Frontal cortex (tissue), 4 donors: ENCODE data around the gene SCN3A. TPM values are rescaled to one million over a fixed set of nuclear protein-coding genes. Genes with fewer than 3 reads are reported as not detected.

ENCODE experiments used
- DNase-seq, 2 donors: peaks; one replicate each; pipeline ENCODE4 v3.0.0; 2012; ENCODE audit warnings: low spot score in 2 of 2
- FAIRE-seq: peaks from 2 replicates; lab custom pipeline; 2012; peaks lifted over from hg19 to GRCh38; lab: Jason Lieb, UNC
- total RNA-seq: library from RNA; depleted of rRNA; stranded (reverse); fragments of >200 nt; gene quantifications from one replicate; pipeline ENCODE4 v1.2.3, GENCODE V29; 2014
- donor health status: control.
- donor health status: control.
- donor health status: control.

Gene SCN3A
- total RNA-seq, 1 donor from 2014 or later, result 257 TPM

- FAIRE-seq (no peak), DNase-seq (no peak)
Observed at GRCh38 chr2:165193178-165193777, 10.6 kb downstream of the SCN3A start.

GRCh38 chr2:165192729-165193128 lies 11.1 kb downstream of the SCN3A start:
- DNase-seq, result no peak
- FAIRE-seq, result no peak

GRCh38 chr2:165191096-165191728 lies 12.6 kb downstream of the SCN3A start:
- no peak for DNase-seq
- FAIRE-seq, result no peak

GRCh38 chr2:165185633-165186032 lies 18.2 kb downstream of the SCN3A start:
- FAIRE-seq (no peak), DNase-seq (no peak)

GRCh38 chr2:165182029-165182428 lies 21.8 kb downstream of the SCN3A start:
- DNase-seq (no peak), FAIRE-seq (no peak)

GRCh38 chr2:165176780-165177179 lies 27.1 kb downstream of the SCN3A start:
- FAIRE-seq (no peak), DNase-seq (no peak)

- no peak for FAIRE-seq
- no peak for DNase-seq
Observed at GRCh38 chr2:165173215-165173614, 30.6 kb downstream of the SCN3A start.

GRCh38 chr2:165164201-165164600 lies 39.6 kb downstream of the SCN3A start:
- FAIRE-seq (no peak), DNase-seq (no peak)

GRCh38 chr2:165163761-165164160 lies 40.1 kb downstream of the SCN3A start:
- no peak for DNase-seq
- FAIRE-seq, result no peak

- DNase-seq (no peak), FAIRE-seq (no peak)
Observed at GRCh38 chr2:165162466-165162865, 41.4 kb downstream of the SCN3A start.

- DNase-seq (no peak), FAIRE-seq (no peak)
Observed at GRCh38 chr2:165161510-165161909, 42.3 kb downstream of the SCN3A start.

GRCh38 chr2:165157160-165157559 lies 46.7 kb downstream of the SCN3A start:
- FAIRE-seq (no peak), DNase-seq (no peak)

- no peak for DNase-seq
- FAIRE-seq, result no peak
Observed at GRCh38 chr2:165155152-165155551, 48.7 kb downstream of the SCN3A start.

GRCh38 chr2:165149439-165149838 lies 54.4 kb downstream of the SCN3A start:
- FAIRE-seq, result no peak
- DNase-seq, result no peak

GRCh38 chr2:165147186-165148045 lies 56.4 kb downstream of the SCN3A start:
- no peak for FAIRE-seq

GRCh38 chr2:165144315-165144714 lies 59.5 kb downstream of the SCN3A start:
- DNase-seq (no peak), FAIRE-seq (no peak)

More at GRCh38 chr2:165147186-165148045, 56.4 kb downstream of the SCN3A start:
- no peak for DNase-seq

- FAIRE-seq, result no peak
- no peak for DNase-seq
Observed at GRCh38 chr2:165141601-165142354, 62.1 kb downstream of the SCN3A start.

- DNase-seq (no peak), FAIRE-seq (no peak)
Observed at GRCh38 chr2:165126244-165126643, 77.6 kb downstream of the SCN3A start.

- FAIRE-seq (no peak), DNase-seq (no peak)
Observed at GRCh38 chr2:165122521-165122920, 81.3 kb downstream of the SCN3A start.

- no peak for DNase-seq
- FAIRE-seq, result no peak
Observed at GRCh38 chr2:165120740-165121467, 82.9 kb downstream of the SCN3A start.
